ENCODE results near the gene SNTB2.
"Not testable (repeated sequence)": the region's sequence is repeated elsewhere in the genome, so short reads cannot be mapped to it uniquely, and the experiment has no call there.

SNTB2 gene

DNA sequence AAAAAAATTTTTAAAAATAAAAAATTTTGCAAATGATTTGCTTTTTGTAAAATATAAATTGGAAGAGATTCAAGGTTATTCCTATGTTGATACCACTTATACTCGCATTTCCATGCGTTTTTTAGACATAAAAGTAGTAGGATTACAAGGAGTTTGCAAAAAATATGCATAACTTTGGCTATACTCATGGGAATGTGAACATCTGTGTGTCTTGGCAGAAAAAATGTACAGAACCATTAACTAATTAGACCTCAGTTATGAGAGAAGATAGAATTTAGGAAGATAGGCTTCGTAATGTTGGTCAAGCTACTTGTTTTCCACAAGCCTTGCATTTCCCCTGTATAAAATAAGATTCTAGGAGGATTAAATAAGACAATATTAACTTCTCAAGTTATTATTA lies 63.1 kb downstream of the SNTB2 start:
- Histone ChIP-seq H2BK5ac (ENCODE audit: low read depth, low read length, poor library complexity) (no peak overlapping the region), H3K79me1 (ENCODE audit: low read length) (no peaks in the 10 kb centered on the region), H3K4me2 (ENCODE audit: low read length) (no peak overlapping the region), H3K4me3 (ENCODE audit: low read depth, low read length) (no peak overlapping the region), H2AFZ (ENCODE audit: insufficient read depth, low read length, poor library complexity) (no peak overlapping the region), H2AK5ac (ENCODE audit: low read length) (no peak overlapping the region), H4K8ac (ENCODE audit: low read depth, low read length) (no peak overlapping the region), H3K18ac (ENCODE audit: low read length) (no peak overlapping the region), H2BK120ac (ENCODE audit: insufficient read depth, low read length, poor library complexity) (no peak overlapping the region), H3K4ac (ENCODE audit: low read depth, low read length) (no peak overlapping the region), H3K9ac (ENCODE audit: low read length) (no peak overlapping the region), H3K4me1 (ENCODE audit: control insufficient read depth in 1 of 2, insufficient read depth in 2 of 2, low read length in 2 of 2) (no peaks in the 10 kb centered on the region), H3K23ac (ENCODE audit: low read length) (no peak overlapping the region), H3K14ac (ENCODE audit: low read length) (no peak overlapping the region), H4K12ac (ENCODE audit: low read depth, low read length) (no peak overlapping the region), H3K36me3 (ENCODE audit: control insufficient read depth in 1 of 2, insufficient read depth in 2 of 2, low read length in 2 of 2) (peaks cover 4 to 6% of the 10 kb centered on the region in 2 experiments), H3K79me2 (ENCODE audit: control insufficient read depth, insufficient read depth, low read length, poor library complexity) (no peaks in the 10 kb centered on the region), H3K9me3 (ENCODE audit: insufficient read depth, low read depth, low read length) (no peaks in the 10 kb centered on the region), H2BK12ac (ENCODE audit: low read length) (no peak overlapping the region), H3K27ac (ENCODE audit: low read depth, low read length) (no peak overlapping the region), H4K91ac (ENCODE audit: low read depth, low read length) (no peak overlapping the region), H3K27me3 (ENCODE audit: insufficient read depth, low read length) (no peaks in the 10 kb centered on the region)
- peak in 1 of 2 donors; percentile 35 for DNase-seq
- no CpG with 5 or more reads among the region's 3 CpGs for WGBS (ENCODE audit: extremely low coverage, insufficient coverage, insufficient read length)

DNA sequence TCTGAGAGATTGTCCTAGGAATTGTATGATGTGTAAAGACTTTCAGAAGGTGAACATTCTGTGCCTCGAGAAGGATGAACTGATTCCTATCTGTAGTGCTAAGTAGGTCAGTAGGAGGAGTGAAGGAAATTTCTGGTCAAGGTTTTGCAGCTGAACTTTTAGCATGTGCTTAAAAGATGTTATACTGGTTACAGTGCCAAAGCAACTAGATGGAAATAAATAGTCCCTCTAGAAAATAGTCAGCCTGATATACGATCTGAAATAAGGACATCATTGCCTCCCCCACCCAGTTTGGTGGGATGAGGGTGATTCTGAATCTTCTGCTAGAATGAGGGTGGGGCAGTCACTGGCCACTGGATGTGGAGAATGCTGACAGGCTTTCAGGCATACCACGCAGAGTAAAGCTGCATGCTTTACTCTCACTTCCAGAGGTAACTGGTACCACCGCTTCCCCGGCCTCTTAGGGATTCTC lies 66.9 kb downstream of the SNTB2 start:
- Histone ChIP-seq H4K8ac (ENCODE audit: low read depth, low read length) (no peak overlapping the region), H3K9ac (ENCODE audit: low read length) (no peak overlapping the region), H3K9me3 (ENCODE audit: insufficient read depth, low read depth, low read length) (no peaks in the 10 kb centered on the region), H2AK5ac (ENCODE audit: low read length) (no peak overlapping the region), H3K4me3 (ENCODE audit: low read depth, low read length) (no peak overlapping the region), H2BK120ac (ENCODE audit: insufficient read depth, low read length, poor library complexity) (no peak overlapping the region), H2BK12ac (ENCODE audit: low read length) (no peak overlapping the region), H3K4ac (ENCODE audit: low read depth, low read length) (no peak overlapping the region), H3K27ac (ENCODE audit: low read depth, low read length) (no peak overlapping the region), H3K79me1 (ENCODE audit: low read length) (no peaks in the 10 kb centered on the region), H3K18ac (ENCODE audit: low read length) (no peak overlapping the region), H4K12ac (ENCODE audit: low read depth, low read length) (no peak overlapping the region), H4K91ac (ENCODE audit: low read depth, low read length) (no peak overlapping the region), H3K36me3 (ENCODE audit: control insufficient read depth in 1 of 2, insufficient read depth in 2 of 2, low read length in 2 of 2) (no peaks in the 10 kb centered on the region), H3K79me2 (ENCODE audit: control insufficient read depth, insufficient read depth, low read length, poor library complexity) (no peaks in the 10 kb centered on the region), H2AFZ (ENCODE audit: insufficient read depth, low read length, poor library complexity) (no peak overlapping the region), H2BK5ac (ENCODE audit: low read depth, low read length, poor library complexity) (no peak overlapping the region), H3K4me1 (ENCODE audit: control insufficient read depth in 1 of 2, insufficient read depth in 2 of 2, low read length in 2 of 2) (no peaks in the 10 kb centered on the region), H3K23ac (ENCODE audit: low read length) (no peak overlapping the region), H3K14ac (ENCODE audit: low read length) (no peak overlapping the region), H3K27me3 (ENCODE audit: insufficient read depth, low read length) (no peaks in the 10 kb centered on the region), H3K4me2 (ENCODE audit: low read length) (no peak overlapping the region)
- DNase-seq: peak; percentile 14 to 33
- no CpG with 5 or more reads among the region's 5 CpGs for WGBS (ENCODE audit: extremely low coverage, insufficient coverage, insufficient read length)

DNA sequence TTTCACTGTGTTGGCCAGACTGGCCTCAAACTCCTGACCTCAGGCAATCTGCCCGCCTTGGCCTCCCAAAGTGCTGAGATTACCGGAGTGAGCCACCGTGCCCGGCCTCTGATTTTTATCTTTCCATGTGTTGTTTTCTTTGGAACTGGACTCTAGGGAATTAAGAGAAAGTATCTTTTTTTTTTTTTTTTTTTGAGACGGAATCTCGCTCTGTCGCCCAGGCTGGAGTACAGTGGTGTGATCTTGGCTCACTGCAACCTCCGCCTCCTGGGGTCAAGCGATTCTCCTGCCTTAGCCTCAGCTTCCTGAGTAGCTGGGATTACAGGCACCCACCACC lies 72.4 kb downstream of the SNTB2 start:
- H3K79me2 ChIP-seq (ENCODE audit: control insufficient read depth, insufficient read depth, low read length, poor library complexity); H2BK120ac ChIP-seq (ENCODE audit: insufficient read depth, low read length, poor library complexity); H3K4me2 ChIP-seq (ENCODE audit: low read length); H3K23ac ChIP-seq (ENCODE audit: low read length); H3K4me3 ChIP-seq (ENCODE audit: low read depth, low read length); H4K91ac ChIP-seq (ENCODE audit: low read depth, low read length); H4K12ac ChIP-seq (ENCODE audit: low read depth, low read length); H3K14ac ChIP-seq (ENCODE audit: low read length); H4K8ac ChIP-seq (ENCODE audit: low read depth, low read length); H3K18ac ChIP-seq (ENCODE audit: low read length); H2AK5ac ChIP-seq (ENCODE audit: low read length); H3K9ac ChIP-seq (ENCODE audit: low read length); H3K27ac ChIP-seq (ENCODE audit: low read depth, low read length); H3K4me1 ChIP-seq (ENCODE audit: control insufficient read depth in 1 of 2, insufficient read depth in 2 of 2, low read length in 2 of 2); H3K27me3 ChIP-seq (ENCODE audit: insufficient read depth, low read length); H3K79me1 ChIP-seq (ENCODE audit: low read length); H3K9me3 ChIP-seq (ENCODE audit: insufficient read depth, low read depth, low read length); H3K4ac ChIP-seq (ENCODE audit: low read depth, low read length); H2BK12ac ChIP-seq (ENCODE audit: low read length); H2AFZ ChIP-seq (ENCODE audit: insufficient read depth, low read length, poor library complexity); H3K36me3 ChIP-seq (ENCODE audit: control insufficient read depth in 1 of 2, insufficient read depth in 2 of 2, low read length in 2 of 2); H2BK5ac ChIP-seq (ENCODE audit: low read depth, low read length, poor library complexity): not testable (repeated sequence)
- WGBS (ENCODE audit: extremely low coverage, insufficient coverage, insufficient read length): no CpG with 5 or more reads among the region's 9 CpGs
- peak; percentile 26 to 46 for DNase-seq

DNA sequence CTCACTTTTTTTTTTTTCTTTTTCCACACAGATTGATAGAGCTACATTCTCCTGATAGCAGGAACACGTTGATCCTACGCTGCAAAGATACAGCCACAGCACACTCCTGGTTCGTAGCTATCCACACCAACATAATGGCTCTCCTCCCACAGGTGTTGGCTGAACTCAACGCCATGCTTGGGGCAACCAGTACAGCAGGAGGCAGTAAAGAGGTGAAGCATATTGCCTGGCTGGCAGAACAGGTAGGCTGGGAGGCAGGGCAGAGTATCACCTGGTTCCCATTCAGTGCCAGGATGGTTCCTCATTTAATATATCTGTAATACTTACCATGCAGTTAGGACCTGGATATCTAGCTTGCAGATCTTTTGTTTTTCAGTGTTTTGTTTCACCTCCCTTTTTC lies 73.1 kb downstream of the SNTB2 start:
- no peak overlapping the region for H3K18ac ChIP-seq (ENCODE audit: low read length)
- H3K9ac ChIP-seq (ENCODE audit: low read length): no peak overlapping the region
- H3K79me2 ChIP-seq (ENCODE audit: control insufficient read depth, insufficient read depth, low read length, poor library complexity): no peaks in the 10 kb centered on the region
- H3K79me1 ChIP-seq (ENCODE audit: low read length): no peaks in the 10 kb centered on the region
- H4K91ac ChIP-seq (ENCODE audit: low read depth, low read length): no peak overlapping the region
- no peak overlapping the region for H2AFZ ChIP-seq (ENCODE audit: insufficient read depth, low read length, poor library complexity)
- no peak overlapping the region for H3K27ac ChIP-seq (ENCODE audit: low read depth, low read length)
- DNase-seq: no peak
- H3K4me2 ChIP-seq (ENCODE audit: low read length): no peak overlapping the region
- no CpG with 5 or more reads among the region's 4 CpGs for WGBS (ENCODE audit: extremely low coverage, insufficient coverage, insufficient read length)
- H2BK12ac ChIP-seq (ENCODE audit: low read length): no peak overlapping the region
- no peaks in the 10 kb centered on the region for H3K27me3 ChIP-seq (ENCODE audit: insufficient read depth, low read length)
- H3K23ac ChIP-seq (ENCODE audit: low read length): no peak overlapping the region
- no peak overlapping the region for H3K4ac ChIP-seq (ENCODE audit: low read depth, low read length)
- H3K36me3 ChIP-seq (ENCODE audit: control insufficient read depth in 1 of 2, insufficient read depth in 2 of 2, low read length in 2 of 2): peaks cover 2 to 5% of the 10 kb centered on the region in 2 experiments
- no peak overlapping the region for H4K8ac ChIP-seq (ENCODE audit: low read depth, low read length)
- H2BK5ac ChIP-seq (ENCODE audit: low read depth, low read length, poor library complexity): no peak overlapping the region
- no peak overlapping the region for H3K4me3 ChIP-seq (ENCODE audit: low read depth, low read length)
- no peaks in the 10 kb centered on the region for H3K4me1 ChIP-seq (ENCODE audit: control insufficient read depth in 1 of 2, insufficient read depth in 2 of 2, low read length in 2 of 2)
- peaks cover 2% of the 10 kb centered on the region for H3K9me3 ChIP-seq (ENCODE audit: insufficient read depth, low read depth, low read length)
- no peak overlapping the region for H2AK5ac ChIP-seq (ENCODE audit: low read length)
- no peak overlapping the region for H3K14ac ChIP-seq (ENCODE audit: low read length)
- no peak overlapping the region for H2BK120ac ChIP-seq (ENCODE audit: insufficient read depth, low read length, poor library complexity)
- H4K12ac ChIP-seq (ENCODE audit: low read depth, low read length): no peak overlapping the region
